ENCODE results near the gene KCNAB1. TPM values are rescaled to one million over a fixed set of nuclear protein-coding genes. Genes with fewer than 3 reads are reported as not detected.

Gene KCNAB1
- total and polyA plus RNA-seq, 2 of the 8 experiments (the other 6 are each of a cell fraction or from before 2014, with no cell fraction given): 0.51 to 2.3 TPM

- no peak overlapping the region for H2BK5ac ChIP-seq (ENCODE audit: low read depth, low read length)
- no peaks in the 10 kb centered on the region for H3K9me3 ChIP-seq (ENCODE audit: insufficient read depth in 2 of 2, low read depth in 1 of 2, low read length in 1 of 2)
- H3K23me2 ChIP-seq (ENCODE audit: low read depth, low read length): no peaks in the 10 kb centered on the region
- no peak overlapping the region for H3K9ac ChIP-seq (replicated peaks in 1 of 4; ENCODE audit: extremely low read depth in 1 of 4, low read depth in 3 of 4, low read length in 3 of 4)
- H3K79me1 ChIP-seq (ENCODE audit: low read depth, low read length): no peaks in the 10 kb centered on the region
- no peak overlapping the region for H3K14ac ChIP-seq (ENCODE audit: insufficient read length)
- H4K20me1 ChIP-seq (replicated peaks in 1 of 2; ENCODE audit: control insufficient read depth in 1 of 2, insufficient read depth in 2 of 2, low read length in 2 of 2): no peaks in the 10 kb centered on the region
- no peak overlapping the region for H3K27ac ChIP-seq (ENCODE audit: low read depth, low read length)
- CTCF ChIA-PET (ENCODE audit: partially characterized antibody): no interaction called here
- no peaks in the 10 kb centered on the region for H3K36me3 ChIP-seq (ENCODE audit: control insufficient read depth in 2 of 4, insufficient read depth in 4 of 4, low read length in 3 of 4)
- no peak overlapping the region for H3K4me3 ChIP-seq (ENCODE audit: extremely low read depth in 1 of 4, insufficient read depth in 2 of 4, low read depth in 3 of 4, low read length in 4 of 4)
- H4K5ac ChIP-seq (ENCODE audit: insufficient read length, low read depth, low read length): no peak overlapping the region
- H2BK15ac ChIP-seq (ENCODE audit: low read length): no peak overlapping the region
- TF ChIP-seq CEBPB (IDR thresholded peaks at IDR 0.05; ENCODE audit: low read depth, low read length) (no peak), SP4 (IDR thresholded peaks at IDR 0.05; ENCODE audit: low read length) (no peak), CREB1 (IDR thresholded peaks at IDR 0.05) (no peak), SRF (IDR thresholded peaks at IDR 0.05; ENCODE audit: low read depth, low read length) (no peak), ASH2L (IDR thresholded peaks at IDR 0.05; ENCODE audit: low read length) (no peak), SIX5 (IDR thresholded peaks at IDR 0.05; ENCODE audit: low read depth, low read length) (no peak), RFX5 (IDR thresholded peaks at IDR 0.05; ENCODE audit: borderline replicate concordance, low read depth, low read length) (no peak), CHD1 (IDR thresholded peaks at IDR 0.05; ENCODE audit: low read depth, low read length) (no peak), BRCA1 (IDR thresholded peaks at IDR 0.05; ENCODE audit: low read depth, low read length) (no peak), RNF2 (IDR thresholded peaks at IDR 0.05; ENCODE audit: borderline replicate concordance, low read depth, low read length, missing control alignments, poor library complexity, severe bottlenecking) (no peak)
- DNase-seq (ENCODE audit: low read depth in 1 of 2, low spot score in 2 of 2) (no peak), FAIRE-seq (no peak)
- H3K4me1 ChIP-seq (replicated peaks in 1 of 4; ENCODE audit: control insufficient read depth in 3 of 4, insufficient read depth in 4 of 4, low read length in 3 of 4): no peaks in the 10 kb centered on the region
- no peak overlapping the region for H2AK5ac ChIP-seq (ENCODE audit: low read depth, low read length)
- 0 out of 2 replicates have a peak overlapping the region, but pooled peaks have one; percentile 38 for H2AFZ ChIP-seq (ENCODE audit: low read length)
- H4K8ac ChIP-seq (ENCODE audit: extremely low read depth, insufficient read depth, low read length): no peak overlapping the region
- no peaks in the 10 kb centered on the region for H3K79me2 ChIP-seq (ENCODE audit: control insufficient read depth in 1 of 2, insufficient read depth in 2 of 2, low read length in 2 of 2)
- no peak overlapping the region for H2BK120ac ChIP-seq (replicated peaks; ENCODE audit: low read depth, low read length)
- no peak overlapping the region for H4K91ac ChIP-seq (replicated peaks; ENCODE audit: insufficient read length, low read length)
- POLR2A ChIA-PET (ENCODE audit: partially characterized antibody): no interaction called here
- no peak overlapping the region for H3K56ac ChIP-seq (replicated peaks; ENCODE audit: insufficient read length, low read depth, low read length)
- no peak overlapping the region for H3K4ac ChIP-seq (replicated peaks; ENCODE audit: insufficient read length, low read depth, low read length)
- no peak overlapping the region for H3K4me2 ChIP-seq (ENCODE audit: insufficient read depth in 1 of 2, low read depth in 2 of 2, low read length in 2 of 2)
- no peak overlapping the region for H3K18ac ChIP-seq (ENCODE audit: extremely low read depth, low read length)
- no peaks in the 10 kb centered on the region for H3K27me3 ChIP-seq (replicated peaks in 1 of 4; ENCODE audit: control insufficient read depth in 3 of 4, extremely low read depth in 1 of 4, insufficient read depth in 3 of 4, low read length in 3 of 4)
- H3K23ac ChIP-seq (ENCODE audit: insufficient read length): no peak overlapping the region
- 97% methylated on average over 5 of the region's 5 CpGs; no CpG with 5 or more reads in 1 of the 2 experiments for WGBS, 2 experiments (ENCODE audit: extremely low coverage in 1 of 2, insufficient coverage in 1 of 2, insufficient read length in 1 of 2, insufficient replicate concordance in 2 of 2, low coverage in 1 of 2, low lambda C conversion rate in 2 of 2, missing lambda C conversion rate in 1 of 2)
- H2BK12ac ChIP-seq (ENCODE audit: low read depth, low read length): no peak overlapping the region
- H2BK20ac ChIP-seq (ENCODE audit: low read length): no peak overlapping the region
These were observed 139.5 kb downstream of the KCNAB1 start for GRCh38 chr3:156259896-156260295.

Measured in H1 (cell line).